Vagina (tissue), 2 donors: Measurements from ENCODE around the gene TNFAIP8L1. TPM values are rescaled to one million over a fixed set of nuclear protein-coding genes. Genes with fewer than 3 reads are reported as not detected.
A peak's percentile ranks its signal among the peaks of the same experiment; 100 is the strongest.

Experiments
- DNase-seq, 2 donors: peaks; one replicate each; pipeline ENCODE4 v3.0.0-alpha.2; 2017; ENCODE audit errors: extremely low spot score in 2 of 2
- H3K27ac ChIP-seq: fragments of 200-600 bp; sonication (generic); one replicate; pipeline ENCODE4 v1.5.1; 2019
- H3K27me3 ChIP-seq: fragments of 200-600 bp; sonication (generic); one replicate; pipeline ENCODE4 v1.5.1; 2019
- H3K36me3 ChIP-seq, 2 donors: fragments of 200-600 bp; sonication (generic); one replicate each; pipeline ENCODE4 v1.5.1; 2017 to 2019
- H3K4me1 ChIP-seq: fragments of 200-600 bp; sonication (generic); one replicate; pipeline ENCODE4 v1.5.1; 2019
- H3K4me3 ChIP-seq, 2 donors: fragments of 200-600 bp; sonication (generic); 1 replicate in 1 of 2; 2 replicates in 1 of 2; pipeline ENCODE4 v1.5.1; 2016 to 2019
- H3K9me3 ChIP-seq: fragments of 200-600 bp; sonication (generic); one replicate; pipeline ENCODE4 v1.5.1; 2019
- POLR2A ChIP-seq, 2 donors: fragments of 450-650 bp; IDR thresholded peaks; one replicate each; pipeline ENCODE4 v1.6.1; 2017; ENCODE audit warnings: antibody characterized with exemption in 2 of 2, mild to moderate bottlenecking in 2 of 2, moderate library complexity in 2 of 2
- POLR2AphosphoS5 ChIP-seq, 2 donors: sonication (generic); formaldehyde crosslinking; IDR thresholded peaks; one replicate each; pipeline ENCODE4 v1.9.0; 2017; ENCODE audit warnings: antibody characterized with exemption in 2 of 2, mild to moderate bottlenecking in 2 of 2, low read depth in 1 of 2; ENCODE audit not compliant: insufficient read depth in 1 of 2
- intact Hi-C: fragments of 100-400 bp; cut with DNase I; formaldehyde crosslinking; loops from one replicate; pipeline ENCODE4 v1.15.1; 2023
- total RNA-seq: library from RNA; depleted of rRNA; stranded (reverse); fragments of >200 nt; gene quantifications from one replicate; pipeline ENCODE4 v1.2.3, GENCODE V29; 2016
- TF ChIP-seq, protein P1 (sequence below), 3 experiments: fragments of 450-650 bp in 2 of 3; fragments of 200-600 bp in 1 of 3; sonication (generic) in 1 of 3; IDR thresholded peaks; one replicate each; pipeline ENCODE4 v1.5.1; 2017 to 2019; ENCODE audit warnings: antibody characterized with exemption in 3 of 3, mild to moderate bottlenecking in 2 of 3, moderate library complexity in 2 of 3

The TNFAIP8L1 gene
- total RNA-seq, 1 donor from 2014 or later = 13.0 TPM

DNA sequence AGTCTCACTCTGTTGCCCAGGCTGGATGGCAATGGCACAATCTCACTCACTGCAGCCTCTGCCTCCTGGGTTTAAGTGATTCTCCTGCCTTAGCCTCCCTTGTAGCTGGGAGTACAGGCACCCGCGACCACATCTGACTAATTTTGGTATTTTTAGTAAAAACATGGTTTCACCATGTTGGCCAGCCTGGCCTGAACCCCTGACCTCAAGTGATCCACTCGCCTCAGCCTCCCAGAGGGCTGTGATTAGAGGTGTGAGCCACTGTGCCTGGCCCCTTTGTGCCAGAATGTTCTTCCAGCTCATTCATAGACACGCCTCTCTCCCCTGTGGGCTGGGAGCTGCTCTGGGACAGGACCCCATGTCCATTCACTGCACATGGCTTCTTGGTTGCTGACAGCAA, 21.7 kb downstream of the TNFAIP8L1 start:
- Histone ChIP-seq H3K27me3 (no peaks in the 10 kb centered on the region), H3K9me3 (no peaks in the 10 kb centered on the region), H3K4me3 (no peak overlapping the region), H3K27ac (no peak overlapping the region), H3K4me1 (no peaks in the 10 kb centered on the region), H3K36me3 (peaks cover 9 to 79% of the 10 kb centered on the region in 2 donors)
- intact Hi-C loops = no loop called here
- TF ChIP-seq, protein P1, sequence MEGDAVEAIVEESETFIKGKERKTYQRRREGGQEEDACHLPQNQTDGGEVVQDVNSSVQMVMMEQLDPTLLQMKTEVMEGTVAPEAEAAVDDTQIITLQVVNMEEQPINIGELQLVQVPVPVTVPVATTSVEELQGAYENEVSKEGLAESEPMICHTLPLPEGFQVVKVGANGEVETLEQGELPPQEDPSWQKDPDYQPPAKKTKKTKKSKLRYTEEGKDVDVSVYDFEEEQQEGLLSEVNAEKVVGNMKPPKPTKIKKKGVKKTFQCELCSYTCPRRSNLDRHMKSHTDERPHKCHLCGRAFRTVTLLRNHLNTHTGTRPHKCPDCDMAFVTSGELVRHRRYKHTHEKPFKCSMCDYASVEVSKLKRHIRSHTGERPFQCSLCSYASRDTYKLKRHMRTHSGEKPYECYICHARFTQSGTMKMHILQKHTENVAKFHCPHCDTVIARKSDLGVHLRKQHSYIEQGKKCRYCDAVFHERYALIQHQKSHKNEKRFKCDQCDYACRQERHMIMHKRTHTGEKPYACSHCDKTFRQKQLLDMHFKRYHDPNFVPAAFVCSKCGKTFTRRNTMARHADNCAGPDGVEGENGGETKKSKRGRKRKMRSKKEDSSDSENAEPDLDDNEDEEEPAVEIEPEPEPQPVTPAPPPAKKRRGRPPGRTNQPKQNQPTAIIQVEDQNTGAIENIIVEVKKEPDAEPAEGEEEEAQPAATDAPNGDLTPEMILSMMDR (IDR thresholded peaks at IDR 0.05) = no peak
- no peak for TF ChIP-seq POLR2A (IDR thresholded peaks at IDR 0.05)
- TF ChIP-seq POLR2AphosphoS5 (IDR thresholded peaks at IDR 0.05; ENCODE audit: insufficient read depth in 1 of 2, low read depth in 1 of 2) = no peak
- DNase-seq = no peak

DNA sequence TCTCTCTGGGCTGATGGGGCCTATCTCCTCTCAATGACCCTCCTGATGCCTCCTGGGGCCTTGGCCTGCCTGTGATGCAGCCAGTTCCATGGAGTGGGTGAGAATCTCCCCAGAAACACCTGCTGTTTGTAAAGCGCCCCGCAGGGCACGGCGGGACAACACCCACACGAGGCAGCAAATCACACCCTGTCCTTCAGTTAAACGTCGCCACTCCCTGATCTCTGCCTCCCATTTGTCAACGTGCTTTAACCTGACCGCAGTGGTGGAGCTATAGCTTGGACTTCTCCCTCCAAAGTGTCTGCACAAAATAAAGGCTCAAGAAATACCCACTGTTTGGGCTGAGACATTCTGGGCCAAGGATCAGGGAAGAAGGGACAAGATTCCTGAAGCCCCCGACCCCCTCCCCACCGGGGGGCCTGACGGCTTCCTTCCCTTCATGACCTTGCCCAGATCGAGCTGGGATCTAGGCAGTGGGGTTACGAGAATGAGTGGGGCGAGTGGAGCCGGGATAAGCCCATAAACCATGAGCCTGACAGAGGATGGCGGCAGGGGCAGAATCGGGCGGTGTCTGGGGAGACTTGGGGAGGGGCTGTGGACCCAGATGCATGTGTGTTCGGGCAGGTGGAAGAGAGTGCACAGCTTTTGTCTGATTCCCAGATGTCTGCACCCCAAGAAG, 22.8 kb downstream of the TNFAIP8L1 start:
- H3K4me3 ChIP-seq = no peak overlapping the region
- peaks cover 9 to 89% of the 10 kb centered on the region in 2 donors for H3K36me3 ChIP-seq

DNA sequence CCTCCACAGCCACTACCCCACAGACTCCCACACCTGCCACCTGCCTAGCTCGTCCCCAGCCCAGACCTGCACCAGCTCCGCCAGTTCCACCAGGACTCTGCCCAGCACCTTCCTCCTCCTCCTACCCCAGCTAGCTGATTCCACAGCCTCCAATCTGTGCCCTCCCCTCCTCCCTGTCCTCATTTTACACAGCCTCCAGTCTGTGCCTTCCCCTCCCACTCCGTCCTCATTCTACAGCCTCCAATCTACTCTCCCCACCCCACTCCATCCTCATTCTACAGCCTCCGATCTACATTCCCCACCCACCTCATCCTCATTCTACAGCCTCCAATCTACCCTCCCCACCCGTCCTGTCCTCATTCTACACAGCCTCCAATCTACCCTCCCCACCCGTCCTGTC, 23.5 kb downstream of the TNFAIP8L1 start:
- no peaks in the 10 kb centered on the region for H3K27me3 ChIP-seq
- no peak overlapping the region for H3K4me3 ChIP-seq
- intact Hi-C loops = no loop called here
- TF ChIP-seq POLR2A (IDR thresholded peaks at IDR 0.05) = no peak
- TF ChIP-seq, protein P1 (IDR thresholded peaks at IDR 0.05) = no peak
- no peak for TF ChIP-seq POLR2AphosphoS5 (IDR thresholded peaks at IDR 0.05; ENCODE audit: insufficient read depth in 1 of 2, low read depth in 1 of 2)
- no peaks in the 10 kb centered on the region for H3K9me3 ChIP-seq
- H3K27ac ChIP-seq = no peak overlapping the region
- no peaks in the 10 kb centered on the region for H3K4me1 ChIP-seq
- no peak for DNase-seq
- peaks cover 9 to 87% of the 10 kb centered on the region in 2 donors for H3K36me3 ChIP-seq

More for the DNA sequence above, 22.8 kb downstream of the TNFAIP8L1 start:
- H3K4me1 ChIP-seq = no peaks in the 10 kb centered on the region
- TF ChIP-seq, protein P1 (IDR thresholded peaks at IDR 0.05) = no peak
- TF ChIP-seq POLR2A (IDR thresholded peaks at IDR 0.05) = no peak
- TF ChIP-seq POLR2AphosphoS5 (IDR thresholded peaks at IDR 0.05; ENCODE audit: insufficient read depth in 1 of 2, low read depth in 1 of 2) = no peak
- intact Hi-C loops = no loop called here
- no peak overlapping the region for H3K27ac ChIP-seq
- no peaks in the 10 kb centered on the region for H3K9me3 ChIP-seq
- H3K27me3 ChIP-seq = no peaks in the 10 kb centered on the region
- DNase-seq = no peak

DNA sequence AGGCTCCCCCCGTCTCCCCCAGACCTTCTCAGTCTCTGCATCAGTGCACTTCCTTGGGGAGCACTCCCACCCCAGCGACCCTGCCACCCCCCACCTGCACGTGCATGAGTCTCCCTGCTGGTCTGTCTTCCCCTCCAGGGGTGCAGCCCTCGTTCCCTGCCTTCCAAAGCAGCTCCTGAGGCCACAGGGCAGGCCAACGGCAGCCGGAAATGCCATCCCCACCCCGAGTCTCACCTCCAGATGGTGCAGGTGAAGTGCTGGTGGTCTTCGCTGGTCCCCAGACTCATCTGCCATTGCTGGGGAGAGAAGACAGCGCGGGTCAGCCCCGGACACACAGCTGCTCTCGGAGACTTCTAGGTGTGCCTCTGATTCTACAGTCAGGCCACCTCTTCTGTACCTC, 25.3 kb downstream of the TNFAIP8L1 start:
- no peak for DNase-seq
- Histone ChIP-seq H3K27ac (no peak overlapping the region), H3K4me3 (no peak overlapping the region), H3K27me3 (no peaks in the 10 kb centered on the region), H3K9me3 (no peaks in the 10 kb centered on the region), H3K36me3 (peaks cover 0 to 73% of the 10 kb centered on the region in 2 donors), H3K4me1 (peaks cover 15% of the 10 kb centered on the region)
- intact Hi-C loops = no loop called here
- TF ChIP-seq, protein P1 (IDR thresholded peaks at IDR 0.05) = no peak
- TF ChIP-seq POLR2AphosphoS5 (IDR thresholded peaks at IDR 0.05; ENCODE audit: insufficient read depth in 1 of 2, low read depth in 1 of 2) (no peak), POLR2A (IDR thresholded peaks at IDR 0.05) (no peak)

DNA sequence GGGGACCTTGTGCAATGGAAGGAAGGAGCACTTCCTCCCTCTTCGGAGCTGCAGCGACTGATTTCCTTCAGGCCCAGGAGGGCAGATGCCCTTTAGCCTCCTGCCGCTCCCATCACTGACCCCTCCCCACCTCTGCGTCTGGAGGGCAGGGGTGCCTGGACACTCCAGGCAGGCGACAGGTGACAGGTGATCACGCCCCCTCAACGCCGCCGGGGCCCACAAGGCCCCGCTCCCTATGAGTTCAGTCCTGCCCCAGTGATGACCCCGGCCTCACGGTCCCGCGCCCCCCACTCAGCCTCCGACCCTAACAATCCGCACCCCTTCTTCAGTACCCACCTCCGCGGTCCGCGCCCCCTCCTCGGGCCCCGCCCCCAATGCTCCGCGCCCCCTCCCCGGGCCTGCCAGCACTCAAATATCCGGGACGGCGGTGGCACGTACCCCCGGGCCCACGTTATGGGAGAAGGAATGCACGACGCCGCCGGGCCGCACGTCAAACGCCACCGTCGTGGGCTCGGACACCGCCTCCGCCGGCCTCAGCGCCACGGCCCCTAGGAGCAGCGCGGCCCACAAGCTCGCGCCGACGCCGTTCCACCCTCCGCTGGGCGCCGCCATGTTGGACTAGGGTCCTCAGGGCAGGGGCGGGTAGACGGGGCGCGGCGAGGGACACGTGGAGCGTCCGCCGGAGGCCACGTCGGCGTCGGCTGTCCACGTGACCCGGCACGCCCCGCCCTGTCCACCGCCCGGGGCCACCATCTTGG, 30.6 kb downstream of the TNFAIP8L1 start, which contains the start of gene MYDGF:
MYDGF (minus strand) TSS at position 620 of the 758 bp plus-strand sequence; CDS start at position 612, 8 bp downstream.
- DNase-seq = no peak
- no peaks in the 10 kb centered on the region for H3K27me3 ChIP-seq
- H3K4me3 ChIP-seq = peak within 1 kb of the TSS; percentile 87 to 91
- intact Hi-C loops = no loop called here
- peaks cover 28% of the 10 kb centered on the region for H3K4me1 ChIP-seq
- peak within 1 kb of the TSS; percentile 69 for H3K27ac ChIP-seq
- H3K9me3 ChIP-seq = no peaks in the 10 kb centered on the region
- H3K36me3 ChIP-seq = peaks cover 0 to 30% of the 10 kb centered on the region in 2 donors
- TF ChIP-seq POLR2A (IDR thresholded peaks at IDR 0.05) (no peak), POLR2AphosphoS5 (IDR thresholded peaks at IDR 0.05; ENCODE audit: insufficient read depth in 1 of 2, low read depth in 1 of 2) (peak in 1 of 2 donors; percentile 52)
- TF ChIP-seq, protein P1 (IDR thresholded peaks at IDR 0.05) = no peak
